GM19238 (cell line): ENCODE data around the gene NSG1.

Experiments
- DNase-seq: peaks from one replicate; pipeline ENCODE4 v3.0.0; 2011; ENCODE audit warnings: low spot score; ENCODE audit not compliant: insufficient read length

Gene NSG1

GRCh38 chr4:4395849-4396627 is 9.1 kb downstream of the NSG1 start:
- no peak for DNase-seq

- no peak for DNase-seq
These were observed 9.9 kb downstream of the NSG1 start for GRCh38 chr4:4396628-4397440.

GRCh38 chr4:4397441-4397819 is 10.5 kb downstream of the NSG1 start:
- no peak for DNase-seq

GRCh38 chr4:4398430-4398829 is 11.5 kb downstream of the NSG1 start:
- no peak for DNase-seq

- no peak for DNase-seq
These were observed 14.1 kb downstream of the NSG1 start for GRCh38 chr4:4401036-4401435.

- no peak for DNase-seq
These were observed 16.1 kb downstream of the NSG1 start for GRCh38 chr4:4402966-4403365.

- no peak for DNase-seq
These were observed 18.6 kb downstream of the NSG1 start for GRCh38 chr4:4405358-4405962.

GRCh38 chr4:4406455-4407298 is 19.8 kb downstream of the NSG1 start:
- no peak for DNase-seq

- DNase-seq: no peak
These were observed 20.6 kb downstream of the NSG1 start for GRCh38 chr4:4407299-4408131.

GRCh38 chr4:4408132-4408523 is 21.2 kb downstream of the NSG1 start:
- DNase-seq: no peak

GRCh38 chr4:4408576-4409335 is 21.9 kb downstream of the NSG1 start:
- no peak for DNase-seq

GRCh38 chr4:4409416-4410115 is 22.7 kb downstream of the NSG1 start:
- no peak for DNase-seq

GRCh38 chr4:4410271-4410670 is 23.4 kb downstream of the NSG1 start:
- no peak for DNase-seq

- no peak for DNase-seq
These were observed 25.0 kb downstream of the NSG1 start for GRCh38 chr4:4411906-4412305.

GRCh38 chr4:4412641-4413372 is 25.9 kb downstream of the NSG1 start:
- DNase-seq: no peak

GRCh38 chr4:4413373-4413725 is 26.4 kb downstream of the NSG1 start:
- DNase-seq: no peak

- no peak for DNase-seq
These were observed 26.9 kb downstream of the NSG1 start for GRCh38 chr4:4413806-4414205.

- no peak for DNase-seq
These were observed 28.4 kb downstream of the NSG1 start for GRCh38 chr4:4415107-4415805.
